HepG2 (cell line): Measurements from ENCODE around the gene SYT17. TPM values are rescaled to one million over a fixed set of nuclear protein-coding genes. Genes with fewer than 3 reads are reported as not detected.
A peak's percentile ranks its signal among the peaks of the same experiment; 100 is the strongest.

Experiments
- ATAC-seq: fragments of 200-7000 bp; cut with Tn5 transposase; 3 replicates; pipeline ENCODE4 v1.9.1; 2020; ENCODE audit warnings: mild to moderate bottlenecking, moderate library complexity
- BruUV-seq: library from RNA; stranded (reverse); fragments of 400-500 nt; replicated peaks from 2 replicates; lab custom pipeline; 2021; lab: Mats Ljungman, UMichigan
- CTCF ChIA-PET: fragments of 300-600 bp; formaldehyde crosslinking; extraction: SDS; loops from one replicate; lab custom pipeline; 2021; ENCODE audit warnings: low total read pairs, inconsistent platforms, low intra/inter-chr PET ratio; lab: Yijun Ruan, JAX
- POLR2A ChIA-PET: fragments of 350-600 bp; sonication (Branson Sonifier 250); formaldehyde crosslinking; loops from one replicate; lab custom pipeline; 2020; ENCODE audit warnings: antibody characterized with exemption, inconsistent platforms; lab: Yijun Ruan, JAX
- DNase-seq: peaks from one replicate; pipeline ENCODE4 v3.0.0-alpha.2; 2015; ENCODE audit warnings: low spot score
- FAIRE-seq: peaks from 3 replicates; lab custom pipeline; 2011; peaks lifted over from hg19 to GRCh38; lab: Jason Lieb, UNC
- H2AFZ ChIP-seq: one replicate; pipeline ENCODE4 v1.6.1; 2011; ENCODE audit warnings: low read length, inconsistent platforms
- H3K27ac ChIP-seq: fragments of 300-600 bp; 3 replicates; pipeline ENCODE4 v1.8.0; 2011; ENCODE audit warnings: mixed run types, mild to moderate bottlenecking, mixed read lengths, low read length, inconsistent platforms; ENCODE audit not compliant: insufficient read depth; ENCODE audit errors: extremely low read length
- H3K27me3 ChIP-seq, 2 experiments: fragments of 200-600 bp in 1 of 2; 2 replicates in 1 of 2; 3 replicates in 1 of 2; pipeline versions ENCODE4 v1.6.0 to v1.8.0; 2011; ENCODE audit warnings: low read length in 2 of 2, mild to moderate bottlenecking in 2 of 2, moderate library complexity in 2 of 2, inconsistent platforms in 1 of 2; ENCODE audit not compliant: insufficient read depth in 2 of 2, control insufficient read depth in 1 of 2
- H3K36me3 ChIP-seq, 2 experiments: fragments of 200-600 bp in 1 of 2; replicated peaks in 1 of 2; 2 replicates in 1 of 2; 3 replicates in 1 of 2; pipeline versions ENCODE4 v1.5.1 to v1.8.0; 2011; ENCODE audit warnings: low read length in 2 of 2, inconsistent platforms in 1 of 2; ENCODE audit not compliant: insufficient read depth in 2 of 2, control insufficient read depth in 1 of 2
- H3K4me1 ChIP-seq: 2 replicates; pipeline ENCODE4 v1.5.1; 2012; ENCODE audit warnings: low read length, inconsistent platforms; ENCODE audit not compliant: insufficient read depth
- H3K4me2 ChIP-seq: 2 replicates; pipeline ENCODE4 v1.6.0; 2011; ENCODE audit warnings: low read depth, low read length, inconsistent platforms
- H3K4me3 ChIP-seq, 3 experiments: fragments of 200-600 bp in 1 of 3; sonication (generic), shearing (Covaris generic) in 1 of 3; replicated peaks in 1 of 3; 2 replicates each; pipeline ENCODE4 v1.5.1; 2011 to 2016; ENCODE audit warnings: low read length in 3 of 3, inconsistent platforms in 2 of 3, low read depth in 2 of 3, mild to moderate bottlenecking in 2 of 3, control low read depth in 1 of 3, mixed read lengths in 1 of 3; ENCODE audit not compliant: insufficient read depth in 1 of 3
- H3K79me2 ChIP-seq: one replicate; pipeline ENCODE4 v1.6.1; 2011; ENCODE audit warnings: low read length, inconsistent platforms; ENCODE audit not compliant: insufficient read depth
- H3K9ac ChIP-seq: 2 replicates; pipeline ENCODE4 v1.6.0; 2011; ENCODE audit warnings: mild to moderate bottlenecking, low read depth, low read length, inconsistent platforms; ENCODE audit not compliant: insufficient read depth
- H3K9me3 ChIP-seq: 2 replicates; pipeline ENCODE4 v1.5.1; 2012; ENCODE audit warnings: mild to moderate bottlenecking, low read length
- H4K20me1 ChIP-seq: 2 replicates; pipeline ENCODE4 v1.6.0; 2011; ENCODE audit warnings: inconsistent platforms, mild to moderate bottlenecking, low read length, moderate library complexity; ENCODE audit not compliant: insufficient read depth
- PAX8 ChIP-seq: sonication (generic); formaldehyde crosslinking; IDR thresholded peaks from 2 replicates; pipeline ENCODE4 v1.8.0; 2022; ENCODE audit warnings: mild to moderate bottlenecking, missing genetic modification reagents, borderline replicate concordance
- ZBTB40 ChIP-seq, 2 experiments: fragments of 450-650 bp in 1 of 2; sonication (generic) in 1 of 2; formaldehyde crosslinking in 1 of 2; IDR thresholded peaks; 2 replicates each; pipeline versions ENCODE4 v1.6.1 to v1.8.0; 2016 to 2022; ENCODE audit warnings: antibody characterized with exemption in 1 of 2, mild to moderate bottlenecking in 1 of 2, missing genetic modification reagents in 1 of 2
- WGBS: methylation state at CpG from one replicate; pipeline ENCODE4 v1.1.6; 2017; ENCODE audit warnings: low lambda C conversion rate; 5-methylcytosine and 5-hydroxymethylcytosine counted together
- in situ Hi-C: cut with HindIII; loops from 2 replicates; pipeline ENCODE4 v1.10.0; 2017; ENCODE audit warnings: low pct_unique_long_range_greater_than_20kb; ENCODE audit not compliant: extremely low pct_ligation_motif_present
- intact Hi-C: fragments of 100-400 bp; cut with micrococcal nuclease; formaldehyde crosslinking; loops from one replicate; pipeline ENCODE4 v1.10.0; 2022; ENCODE audit not compliant: unreplicated experiment
- polyA plus RNA-seq, 8 experiments: library from polyadenylated mRNA; depleted of rRNA in 3 of 8; stranded (reverse) in 7 of 8; unstranded in 1 of 8; fragments of >200 nt; fragmentation: Illumina TruSeq in 4 of 8; extraction: Trizol in 4 of 8; gene quantifications; 2 replicates each; pipeline versions ENCODE4 v1.2.1 to v1.2.3, GENCODE V29; 2011 to 2016; ENCODE audit warnings: low read depth in 4 of 8, missing spikeins in 1 of 8, mixed read lengths in 1 of 8; ENCODE audit not compliant: insufficient read depth in 1 of 8
- total RNA-seq, 5 experiments: library from RNA; depleted of rRNA; stranded (reverse); fragments of >200 nt; fragmentation: Illumina TruSeq; extraction: Trizol; gene quantifications; 2 replicates each; pipeline ENCODE4 v1.2.3, GENCODE V29; 2016; ENCODE audit warnings: low read depth in 1 of 5

Gene SYT17
- total and polyA plus RNA-seq, 2 of the 13 experiments (the other 11 are each of a cell fraction or from before 2014, with no cell fraction given), result 0.44 TPM; not detected in 1

GRCh38 chr16:19170043-19170655, 2.1 kb downstream of the SYT17 start:
- ChIA-PET POLR2A (no interaction called here), CTCF (no interaction called here)
- Histone ChIP-seq H3K79me2 (no peaks in the 10 kb centered on the region), H3K27ac (no peak overlapping the region), H3K27me3 (peaks cover 16 to 60% of the 10 kb centered on the region in 2 experiments), H3K9me3 (no peaks in the 10 kb centered on the region), H3K4me2 (no peak overlapping the region), H3K36me3 (no peaks in the 10 kb centered on the region), H3K4me3 (no peak overlapping the region), H3K4me1 (peaks cover under 1% of the 10 kb centered on the region), H3K9ac (no peak overlapping the region), H4K20me1 (no peaks in the 10 kb centered on the region), H2AFZ (no peak overlapping the region)
- BruUV-seq, result no TSS peak
- no peak for DNase-seq
- in situ Hi-C loops (no loop called here), intact Hi-C loops (no loop called here)
- TF ChIP-seq ZBTB40 (IDR thresholded peaks at IDR 0.05), result peak; percentile 52
- no peak; the same call in 1 of the 2 replicates for TF ChIP-seq ZBTB40 (CRISPR knock-in tag; IDR thresholded peaks at IDR 0.05)
- no peak for TF ChIP-seq PAX8
- 62% methylated on average over 7 of the region's 7 CpGs for WGBS
- no peak for FAIRE-seq
- ATAC-seq, result no peak
